HepG2 (cell line): ENCODE results near the gene HEPN1. TPM values are rescaled to one million over a fixed set of nuclear protein-coding genes. Genes with fewer than 3 reads are reported as not detected.

ENCODE experiments used
- FOXP1 ChIP-seq, 2 experiments: fragments of 450-650 bp in 1 of 2; IDR thresholded peaks; 2 replicates each; pipeline ENCODE4 v1.6.1; 2017 to 2018; ENCODE audit warnings: antibody characterized with exemption in 1 of 2
- HDAC1 ChIP-seq: sonication (generic); formaldehyde crosslinking; IDR thresholded peaks from 2 replicates; pipeline ENCODE4 v1.5.1; 2020; ENCODE audit warnings: mild to moderate bottlenecking, missing genetic modification reagents
- HMG20A ChIP-seq: IDR thresholded peaks from 2 replicates; pipeline ENCODE4 v1.6.1; 2016; ENCODE audit warnings: borderline replicate concordance
- HMGXB4 ChIP-seq, 2 experiments: sonication (generic) in 1 of 2; formaldehyde crosslinking in 1 of 2; IDR thresholded peaks; 2 replicates each; pipeline versions ENCODE4 v1.4.0 to v1.6.1; 2018 to 2020; ENCODE audit warnings: missing genetic modification reagents in 2 of 2, borderline replicate concordance in 1 of 2, low read depth in 1 of 2, mild to moderate bottlenecking in 1 of 2, missing biosample characterization in 1 of 2
- HOMEZ ChIP-seq: IDR thresholded peaks from 2 replicates; pipeline ENCODE4 v1.6.1; 2016; ENCODE audit warnings: low read depth
- MIER3 ChIP-seq: IDR thresholded peaks from 2 replicates; pipeline ENCODE4 v1.6.1; 2016; ENCODE audit warnings: missing compliant biosample characterization, borderline replicate concordance
- MLX ChIP-seq: IDR thresholded peaks from 2 replicates; pipeline ENCODE4 v1.6.1; 2016
- MXI1 ChIP-seq: IDR thresholded peaks from 3 replicates; pipeline ENCODE4 v1.6.1; 2012; ENCODE audit warnings: low read depth, low read length, inconsistent platforms, borderline replicate concordance
- NCOR1 ChIP-seq: fragments of 200-600 bp; sonication (generic); IDR thresholded peaks from 2 replicates; pipeline ENCODE4 v1.7.0; 2017; ENCODE audit warnings: antibody characterized with exemption, low read length, borderline replicate concordance
- NFAT5 ChIP-seq: sonication (generic); formaldehyde crosslinking; IDR thresholded peaks from 2 replicates; pipeline ENCODE4 v1.4.0; 2020; ENCODE audit warnings: missing genetic modification reagents
- PPARG ChIP-seq: conservative IDR thresholded peaks from 2 replicates; pipeline ENCODE4 v1.6.1; 2016; ENCODE audit warnings: missing biosample characterization, missing genetic modification reagents
- TBX2 ChIP-seq: sonication (generic); formaldehyde crosslinking; IDR thresholded peaks from 2 replicates; pipeline ENCODE4 v1.5.0; 2020; ENCODE audit warnings: missing genetic modification reagents, mild to moderate bottlenecking, borderline replicate concordance
- ZFX ChIP-seq: sonication (generic); formaldehyde crosslinking; IDR thresholded peaks from 2 replicates; pipeline ENCODE4 v1.4.0; 2020; ENCODE audit warnings: mild to moderate bottlenecking, low read depth, missing genetic modification reagents, moderate library complexity
- ZGPAT ChIP-seq: IDR thresholded peaks from 2 replicates; pipeline ENCODE4 v1.6.1; 2016; ENCODE audit warnings: mild to moderate bottlenecking
- ZMYM4 ChIP-seq: sonication (generic); formaldehyde crosslinking; IDR thresholded peaks from 2 replicates; pipeline ENCODE4 v1.8.1; 2023; ENCODE audit warnings: mild to moderate bottlenecking, missing genetic modification reagents
- ZNF776 ChIP-seq: sonication (generic); formaldehyde crosslinking; IDR thresholded peaks from 2 replicates; pipeline ENCODE4 v1.4.0; 2020; ENCODE audit warnings: mild to moderate bottlenecking, missing genetic modification reagents
- ZNF878 ChIP-seq: sonication (generic); formaldehyde crosslinking; IDR thresholded peaks from 2 replicates; pipeline ENCODE4 v1.8.1; 2023; ENCODE audit warnings: mild to moderate bottlenecking, missing genetic modification reagents, moderate library complexity
- polyA plus RNA-seq, 8 experiments: library from polyadenylated mRNA; depleted of rRNA in 3 of 8; stranded (reverse) in 7 of 8; unstranded in 1 of 8; fragments of >200 nt; fragmentation: Illumina TruSeq in 4 of 8; extraction: Trizol in 4 of 8; gene quantifications; 2 replicates each; pipeline versions ENCODE4 v1.2.1 to v1.2.3, GENCODE V29; 2011 to 2016; ENCODE audit warnings: low read depth in 4 of 8, missing spikeins in 1 of 8, mixed read lengths in 1 of 8; ENCODE audit not compliant: insufficient read depth in 1 of 8
- total RNA-seq, 5 experiments: library from RNA; depleted of rRNA; stranded (reverse); fragments of >200 nt; fragmentation: Illumina TruSeq; extraction: Trizol; gene quantifications; 2 replicates each; pipeline ENCODE4 v1.2.3, GENCODE V29; 2016; ENCODE audit warnings: low read depth in 1 of 5

Gene HEPN1
- total and polyA plus RNA-seq, 2 of the 13 experiments (the other 11 are each of a cell fraction or from before 2014, with no cell fraction given), result not detected

- TF ChIP-seq MXI1, result no peak
- no peak for TF ChIP-seq FOXP1 (IDR thresholded peaks at IDR 0.05)
- peak; percentile 59 for TF ChIP-seq FOXP1 (CRISPR knock-in tag; IDR thresholded peaks at IDR 0.05)
- TF ChIP-seq HMG20A (CRISPR knock-in tag), result peak; percentile 79; the same call in 1 of the 2 replicates
- peak; percentile 42; the same call in 1 of the 2 replicates for TF ChIP-seq TBX2 (CRISPR knock-in tag)
- TF ChIP-seq PPARG (CRISPR knock-in tag), result peak; percentile 66; the same call in 1 of the 2 replicates
- 0 out of 2 replicates have a peak, but pooled peaks have one; percentile 25 for TF ChIP-seq NFAT5 (CRISPR knock-in tag)
- TF ChIP-seq ZNF776 (CRISPR knock-in tag), result no peak
- peak; percentile 69 for TF ChIP-seq ZGPAT (CRISPR knock-in tag)
- peak; percentile 65 for TF ChIP-seq ZFX (CRISPR knock-in tag)
- 0 out of 2 replicates have a peak, but pooled peaks have one; percentile 36 for TF ChIP-seq MLX (CRISPR knock-in tag)
- TF ChIP-seq HDAC1 (CRISPR knock-in tag), result peak; percentile 87
- peak; percentile 48; the same call in 1 of the 2 replicates for TF ChIP-seq NCOR1
- TF ChIP-seq ZNF878 (CRISPR knock-in tag), result peak; percentile 78
- peak; percentile 37; the same call in 1 of the 2 replicates for TF ChIP-seq MIER3 (CRISPR knock-in tag)
- TF ChIP-seq ZMYM4 (CRISPR knock-in tag), result peak; percentile 66
- TF ChIP-seq HMGXB4 (CRISPR knock-in tag; IDR thresholded peaks at IDR 0.05; ENCODE audit: borderline replicate concordance in 1 of 2, low read depth in 1 of 2), result peak in 1 of 2 experiments; percentile 40; a peak in 2 of 4 replicates
- peak; percentile 21; the same call in 1 of the 2 replicates for TF ChIP-seq HOMEZ (CRISPR knock-in tag)
Measured at GRCh38 chr11:124882339-124883071, 36.5 kb upstream of the HEPN1 start (continued).
